GM18519 (cell line): ENCODE measurements around the gene C5orf34.
"Not testable (repeated sequence)": the region's sequence is repeated elsewhere in the genome, so short reads cannot be mapped to it uniquely, and the experiment has no call there.

Experiments
- ATAC-seq: cut with Tn5 transposase; IDR thresholded peaks from one replicate; pipeline ENCODE4 v1.9.1; 2021; ENCODE audit warnings: mild to moderate bottlenecking, moderate library complexity; ENCODE audit not compliant: unreplicated experiment, low FRiP score

The C5orf34 gene

DNA sequence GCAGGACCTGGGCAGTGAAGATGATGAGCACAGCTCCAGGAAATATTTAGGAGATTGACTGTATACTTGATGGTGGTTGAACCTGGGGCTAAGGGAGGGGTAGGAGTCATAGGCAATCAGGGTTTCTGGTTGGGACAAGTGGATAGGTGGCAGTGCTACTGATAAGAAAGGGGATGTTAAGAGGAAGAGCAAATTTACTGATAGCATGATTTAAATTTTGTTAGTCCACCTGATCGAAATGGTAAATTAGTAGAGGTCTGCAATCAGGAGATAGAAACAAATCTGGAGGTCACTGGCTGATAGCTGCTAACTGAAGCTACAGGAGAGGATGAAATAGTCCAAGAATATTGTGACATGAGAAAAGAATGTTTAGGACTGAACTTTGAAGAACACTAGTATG lies 5.7 kb upstream of the C5orf34 start:
- ATAC-seq = no peak

DNA sequence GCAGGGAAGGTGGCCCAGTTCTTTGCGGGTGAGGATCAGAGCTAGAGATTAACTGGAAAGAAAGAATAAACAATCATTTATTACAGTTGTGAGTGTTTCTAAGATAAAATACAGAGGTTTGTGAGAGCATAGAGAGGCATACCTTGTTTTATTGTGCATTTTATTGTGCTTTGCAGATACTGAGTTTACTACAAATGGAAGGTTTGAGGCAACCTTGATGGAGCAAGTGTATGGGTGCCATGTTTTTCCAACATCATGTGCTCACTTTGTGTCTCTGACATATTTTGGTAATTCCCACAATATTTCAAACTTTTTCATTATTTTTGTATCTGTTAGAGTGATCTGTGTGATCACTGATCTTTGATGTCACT lies 715 bp upstream of the C5orf34 start:
- no peak for ATAC-seq

DNA sequence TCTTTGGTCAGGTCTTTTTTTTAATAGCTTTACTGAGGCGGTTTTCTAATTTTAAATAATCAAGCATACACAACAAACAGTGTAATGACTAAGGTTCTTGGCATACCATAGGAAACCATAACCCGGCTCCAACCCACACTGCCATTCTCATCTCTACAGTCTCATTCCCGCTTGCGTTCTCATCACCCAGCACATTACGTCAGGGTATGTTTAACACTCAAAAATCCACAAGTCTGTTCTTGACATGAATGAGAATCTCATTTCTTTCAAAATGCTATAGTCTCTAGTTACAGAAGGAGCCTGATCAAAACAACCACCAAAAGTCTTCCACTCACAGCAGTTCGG lies 505 bp downstream of the C5orf34 start:
- ATAC-seq = peak; percentile 15

DNA sequence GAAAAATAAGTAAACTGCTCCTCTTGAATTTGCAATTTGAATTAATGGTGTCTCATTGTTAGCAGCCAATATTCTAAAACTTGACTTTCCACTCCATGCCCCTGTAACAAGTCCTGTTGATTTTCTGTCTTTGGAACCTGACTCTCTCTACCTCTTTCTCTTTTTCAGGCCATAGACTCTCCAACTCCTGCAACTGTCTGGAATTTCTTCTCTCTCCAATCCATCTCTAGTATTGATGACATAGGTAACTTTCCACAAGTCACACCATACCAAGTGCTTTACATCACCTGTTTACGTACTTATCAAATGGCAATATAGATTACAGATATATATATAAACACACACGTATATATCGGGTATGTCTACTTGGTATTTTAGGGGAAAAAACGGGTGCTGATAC lies 923 bp downstream of the C5orf34 start:
- ATAC-seq = no peak

DNA sequence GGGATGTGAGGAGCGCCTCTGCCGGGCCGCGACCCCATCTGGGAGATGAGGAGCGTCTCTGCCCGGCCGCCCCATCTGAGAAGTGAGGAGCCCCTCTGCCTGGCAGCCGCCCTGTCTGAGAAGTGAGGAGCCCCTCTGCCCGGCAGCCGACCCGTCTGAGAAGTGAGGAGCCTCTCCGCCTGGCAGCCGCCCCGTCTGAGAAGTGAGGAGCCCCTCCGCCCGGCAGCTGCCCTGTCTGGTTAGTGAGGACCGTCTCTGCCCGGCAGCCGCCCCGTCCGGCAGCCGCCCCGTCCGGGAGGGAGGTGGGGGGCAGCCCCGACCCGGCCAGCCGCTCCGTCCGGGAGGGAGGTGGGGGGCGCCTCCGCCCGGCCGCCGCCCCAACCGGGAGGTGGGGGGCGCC lies 3.9 kb downstream of the C5orf34 start:
- not testable (repeated sequence) for ATAC-seq

DNA sequence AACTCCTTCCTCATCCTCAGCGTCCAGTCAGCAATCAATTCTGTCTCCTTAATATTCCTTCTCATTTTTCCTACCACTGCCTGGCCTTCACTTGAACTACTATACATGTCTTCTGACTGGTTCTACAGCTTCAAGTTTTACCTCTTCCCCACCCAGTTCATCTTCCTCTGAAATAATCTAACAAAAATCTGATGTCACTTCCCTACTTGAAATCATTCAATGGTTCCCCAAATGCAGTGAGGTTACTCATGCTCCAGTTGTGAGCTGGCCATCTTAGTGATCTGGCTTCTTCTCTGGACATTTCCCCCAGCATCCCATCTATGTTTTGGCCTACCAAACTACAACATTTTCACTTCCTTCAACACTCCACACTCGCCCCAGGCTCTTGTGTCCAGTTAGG lies 16.4 kb downstream of the C5orf34 start:
- ATAC-seq = no peak

DNA sequence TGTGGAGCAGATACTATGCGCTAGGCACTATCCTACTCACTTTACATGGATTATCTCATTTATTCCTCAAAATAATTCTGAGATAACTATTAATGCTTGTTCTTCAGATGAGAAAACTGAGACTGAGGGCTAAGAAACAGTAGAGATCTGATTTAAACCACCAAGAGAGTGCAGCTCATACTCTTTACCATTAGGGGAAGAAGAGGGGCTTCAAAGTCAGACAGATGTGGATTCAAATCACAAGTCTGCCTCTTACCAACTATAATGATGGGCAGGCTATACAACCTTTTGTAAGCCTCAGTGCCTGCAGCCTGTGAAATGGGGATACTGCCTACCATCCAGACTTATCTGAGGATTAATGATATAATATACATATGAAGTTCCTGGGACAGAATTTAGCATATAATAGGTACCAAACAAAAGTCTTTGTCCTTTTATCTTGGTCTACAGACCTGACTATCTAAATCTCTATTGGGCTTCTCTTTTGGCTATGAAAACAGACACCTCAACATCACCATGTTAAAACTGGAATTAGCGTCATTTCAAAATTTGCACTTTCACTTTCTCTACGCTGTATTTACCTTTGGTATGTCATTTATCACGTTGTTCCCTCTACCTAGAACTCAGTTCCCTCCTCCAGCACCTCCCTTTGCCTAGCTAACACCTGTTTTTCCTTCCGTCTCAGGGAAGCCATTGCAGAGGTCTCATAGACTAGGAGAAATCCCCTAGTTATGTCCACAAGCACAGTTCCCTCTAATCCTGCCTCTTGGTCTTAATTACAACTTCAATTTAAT lies 17.4 kb downstream of the C5orf34 start:
- ATAC-seq = no peak

DNA sequence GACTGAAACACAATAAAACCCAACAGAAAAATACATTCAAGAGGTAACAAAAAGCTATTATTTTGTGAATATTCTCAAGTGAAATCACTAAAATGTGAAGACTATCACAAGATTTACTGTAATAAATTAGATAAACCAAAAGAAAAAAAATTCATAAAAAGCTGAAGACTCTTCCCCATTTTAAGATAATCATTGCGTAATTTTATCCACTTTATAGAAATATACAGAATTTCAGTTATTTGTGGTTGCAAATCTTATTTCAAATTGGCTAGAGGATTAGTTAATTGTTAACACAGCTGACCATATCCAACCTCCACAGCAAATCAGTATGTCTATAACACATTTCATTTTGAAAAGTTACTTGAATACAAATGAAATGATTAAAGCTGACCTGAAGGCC lies 23.6 kb downstream of the C5orf34 start:
- no peak for ATAC-seq

DNA sequence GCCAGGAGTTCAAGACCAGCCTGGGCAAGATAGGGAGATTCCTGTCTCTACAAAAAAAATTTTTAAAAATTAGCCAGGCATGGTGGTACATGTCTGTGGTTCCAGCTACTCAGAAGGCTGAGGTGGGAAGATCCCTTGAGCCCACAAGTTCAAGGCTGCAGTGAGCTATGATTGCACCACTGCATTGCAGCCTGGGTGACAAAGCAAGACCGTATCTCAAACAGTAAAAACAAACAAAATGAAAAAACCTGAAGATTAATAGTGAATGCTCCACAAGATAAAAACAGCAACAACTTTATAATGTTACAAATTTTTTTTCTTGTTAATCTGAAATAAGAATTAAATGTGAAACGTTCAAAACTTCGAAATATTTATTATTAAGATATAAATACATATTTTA lies 28.6 kb downstream of the C5orf34 start:
- no peak for ATAC-seq

DNA sequence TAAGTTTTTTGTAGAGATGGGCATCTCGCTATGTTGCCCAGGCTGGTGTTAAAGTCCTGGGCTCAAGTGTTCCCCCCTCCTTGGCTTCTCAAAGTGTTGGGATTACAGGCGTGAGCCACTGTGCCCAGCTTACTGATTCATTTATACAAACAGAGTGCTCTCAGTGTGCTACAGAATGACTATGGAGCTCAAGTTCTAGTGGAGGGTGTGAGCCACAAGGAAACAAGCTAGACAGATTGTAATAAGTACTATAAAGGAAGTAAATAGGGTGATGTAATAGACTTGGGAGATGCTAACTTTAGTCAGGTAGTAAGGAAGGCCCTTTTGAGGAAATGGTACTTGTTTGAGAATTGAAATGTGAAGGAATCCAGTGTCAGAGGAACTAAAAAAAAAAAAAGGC lies 29.5 kb downstream of the C5orf34 start:
- ATAC-seq = no peak

DNA sequence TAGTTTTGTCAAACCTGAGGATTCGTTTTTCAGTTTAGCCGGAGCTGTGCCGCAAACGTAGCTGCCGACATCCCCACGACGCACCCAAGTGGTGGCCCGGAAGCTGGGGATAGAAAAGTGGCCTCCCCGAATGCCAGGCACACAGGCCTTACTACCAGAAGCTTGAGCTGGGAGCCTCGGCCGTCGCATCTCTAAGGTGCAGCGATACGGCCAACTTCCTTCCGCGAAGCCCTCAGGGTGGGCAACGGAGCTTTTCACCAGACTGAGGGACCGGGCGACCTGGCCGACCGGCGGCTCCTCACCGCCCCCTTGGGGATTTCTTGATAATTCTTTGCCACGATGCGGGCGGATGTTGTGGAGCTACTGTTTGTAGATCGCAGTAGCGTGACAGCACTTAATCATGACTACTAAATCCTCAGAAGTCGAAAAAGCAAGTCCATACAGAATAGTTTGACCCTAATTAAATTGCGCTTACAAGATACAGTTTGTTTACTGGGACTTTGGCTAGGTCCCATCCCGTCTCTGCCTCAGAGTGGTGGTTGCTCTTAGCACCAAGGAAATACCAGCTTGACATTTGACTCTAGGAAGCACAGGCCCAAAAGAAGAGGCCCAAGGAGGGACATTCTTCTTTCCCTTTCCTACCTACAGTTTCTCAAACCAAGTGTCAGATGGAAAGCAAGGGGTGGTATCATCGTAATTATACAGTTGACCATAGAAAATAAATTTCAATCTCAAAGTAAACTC lies 30.7 kb downstream of the C5orf34 start:
- peak; percentile 65 for ATAC-seq

DNA sequence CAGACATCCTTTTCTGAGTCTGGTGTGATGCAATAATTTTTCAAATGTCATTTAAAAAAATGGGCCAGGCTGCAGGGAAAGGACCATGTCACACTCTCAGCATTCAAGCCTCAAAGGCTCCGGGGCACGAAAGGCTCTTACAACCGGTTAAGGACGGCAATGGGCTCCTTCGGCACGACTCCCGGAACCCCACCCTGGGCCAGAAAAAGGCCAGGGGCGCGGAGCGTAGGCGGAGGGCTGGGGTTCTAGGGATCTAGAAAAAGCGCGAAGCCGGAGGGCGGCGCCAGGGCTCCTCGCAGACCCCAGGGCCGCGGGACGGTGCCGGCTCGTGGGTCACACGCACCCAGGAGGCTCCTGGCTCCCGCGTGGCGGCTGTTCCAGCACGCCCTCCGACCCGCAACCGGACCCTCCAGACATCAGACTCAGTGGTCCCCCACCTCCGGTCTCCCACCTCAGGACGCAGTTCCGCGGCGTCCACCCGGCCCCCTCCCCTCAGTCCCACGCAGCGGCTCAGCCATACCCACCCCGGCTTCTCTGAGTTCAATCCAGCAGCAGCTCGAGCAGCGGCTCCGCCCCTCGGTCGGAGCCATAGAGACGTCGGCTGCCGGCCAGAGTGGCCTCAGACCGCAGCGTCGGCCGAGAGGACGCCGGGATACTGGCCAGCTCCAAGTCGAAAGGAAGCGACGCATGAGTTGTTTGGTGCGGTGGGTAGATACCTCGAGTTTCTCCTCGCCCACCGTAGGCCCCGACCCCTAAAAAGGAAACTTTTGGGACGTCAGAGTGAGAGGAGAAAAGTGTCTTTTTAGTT lies 31.4 kb downstream of the C5orf34 start, which contains the start of gene TMEM267:
TMEM267 (minus strand) TSS at position 568 of the 808 bp plus-strand sequence. CDS start 29,896 bp downstream, outside the sequence.
- ATAC-seq = peak; percentile 65

DNA sequence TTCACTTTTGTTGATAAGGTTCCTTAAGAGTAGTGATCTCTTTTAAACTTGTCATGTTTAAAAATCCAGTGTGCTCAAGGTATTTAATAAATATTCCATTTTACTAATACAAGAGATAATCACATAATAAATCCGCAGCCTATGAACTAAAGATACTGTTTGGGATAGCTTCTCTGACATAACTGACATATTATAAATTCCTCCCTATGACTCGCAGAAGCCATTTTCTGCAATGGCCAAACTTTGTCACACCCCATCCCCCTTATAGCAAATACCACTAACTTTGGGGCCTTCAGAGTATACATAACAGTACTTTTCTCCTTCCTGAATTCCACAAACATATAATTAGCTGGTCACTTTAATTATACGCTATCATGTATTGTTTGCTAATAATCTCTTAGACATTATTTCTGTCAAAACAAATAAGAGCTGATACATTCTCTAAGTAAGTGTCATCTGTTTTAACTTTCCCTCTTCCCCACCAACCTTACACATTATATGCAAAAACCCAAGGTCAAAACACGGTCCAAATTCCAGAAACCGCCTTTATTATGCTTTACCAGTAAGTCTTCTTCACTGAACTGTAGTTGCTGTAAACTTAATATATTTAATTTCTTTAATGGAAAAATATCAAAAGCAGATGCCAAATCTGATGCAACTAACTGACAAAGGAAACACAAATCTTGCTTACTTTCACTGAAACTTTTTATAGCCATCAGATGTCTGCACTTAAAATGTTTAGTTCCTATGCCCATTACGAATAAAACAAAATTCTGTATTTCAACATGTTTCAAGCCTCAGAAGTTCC lies 32.3 kb downstream of the C5orf34 start:
- no peak for ATAC-seq

DNA sequence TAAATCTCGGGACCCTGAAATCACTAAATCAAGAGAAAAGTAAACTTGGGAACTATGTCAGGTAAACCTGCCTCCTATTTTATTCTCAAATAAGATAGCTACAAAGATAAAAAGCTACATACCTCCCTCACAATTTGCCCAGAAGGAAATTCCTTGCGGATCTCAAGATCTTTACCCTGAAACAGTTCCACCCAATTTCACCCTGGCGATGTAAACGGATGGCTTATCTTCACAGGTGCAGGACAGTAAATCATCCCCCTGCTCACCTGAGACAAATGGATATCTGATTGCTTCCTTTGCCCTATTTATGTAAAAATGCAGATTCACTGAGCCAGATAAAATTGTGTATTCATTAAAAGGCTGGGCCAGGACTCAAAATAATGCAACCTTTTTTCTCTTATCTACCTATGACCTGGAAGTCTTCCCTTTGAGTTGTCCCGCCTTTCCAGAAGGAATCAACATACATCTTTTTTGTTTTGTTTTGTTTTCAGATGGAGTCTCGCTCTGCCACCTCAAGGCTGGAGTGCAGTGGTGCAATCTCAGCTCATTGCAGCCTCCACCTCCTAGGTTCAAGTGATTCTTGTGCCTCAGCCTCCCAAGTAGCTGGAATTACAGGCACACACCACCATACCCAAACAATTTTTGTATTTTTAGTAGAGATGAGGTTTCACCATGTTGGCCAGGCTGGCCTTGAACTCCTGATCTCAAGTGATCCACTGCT lies 45.1 kb downstream of the C5orf34 start:
- no peak for ATAC-seq

DNA sequence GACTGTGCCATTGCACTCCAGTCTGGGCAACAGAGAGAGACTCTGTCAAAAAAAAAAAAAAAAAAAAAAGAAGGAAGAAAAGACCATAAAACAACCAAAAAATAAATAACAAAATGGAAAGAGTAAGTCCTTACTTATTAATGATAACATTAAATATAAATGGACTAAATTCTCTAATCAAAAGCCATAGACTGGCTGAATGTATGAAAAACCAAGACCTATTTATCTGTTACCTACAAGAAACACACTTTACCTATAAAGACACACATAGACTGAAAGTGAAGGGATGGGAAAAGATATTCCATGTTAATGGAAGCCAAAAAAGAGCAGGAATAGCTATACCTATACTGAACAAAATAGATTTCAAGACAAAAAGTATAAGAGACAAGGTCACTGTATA lies 47.8 kb downstream of the C5orf34 start:
- no peak for ATAC-seq

DNA sequence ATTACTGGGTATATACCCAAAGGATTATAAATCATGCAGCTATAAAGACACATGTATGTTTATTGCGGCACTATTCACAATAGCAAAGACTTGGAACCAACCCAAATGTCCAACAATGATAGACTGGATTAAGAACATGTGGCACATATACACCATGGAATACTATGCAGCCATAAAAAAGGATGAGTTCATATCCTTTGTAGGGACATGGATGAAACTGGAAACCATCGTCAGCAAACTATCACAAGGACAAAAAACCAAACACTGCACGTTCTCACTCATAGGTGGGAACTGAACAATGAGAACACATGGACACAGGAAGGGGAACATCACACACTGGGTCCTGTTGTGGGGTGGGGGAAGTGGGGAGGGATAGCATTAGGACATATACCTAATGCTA lies 49.5 kb downstream of the C5orf34 start:
- ATAC-seq = not testable (repeated sequence)

DNA sequence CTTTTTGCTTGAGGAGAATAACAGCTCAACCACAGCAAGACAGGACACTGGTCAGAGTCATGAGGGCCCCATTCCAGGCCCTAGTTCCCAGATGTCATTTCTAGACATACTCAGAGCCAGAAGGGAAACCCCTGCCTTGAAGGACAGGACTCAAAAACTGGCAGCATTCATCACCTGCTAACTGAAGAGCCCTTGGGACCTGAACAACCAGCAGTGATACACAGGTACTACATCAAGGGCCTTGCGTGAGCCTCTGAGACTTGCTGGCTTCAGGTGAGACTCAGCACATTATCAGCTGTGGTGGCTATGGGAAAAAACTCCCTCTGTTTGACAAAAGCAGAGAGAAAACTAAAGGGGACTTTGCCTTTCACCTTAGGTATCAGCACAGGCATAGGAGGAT lies 53.9 kb downstream of the C5orf34 start:
- no peak for ATAC-seq

DNA sequence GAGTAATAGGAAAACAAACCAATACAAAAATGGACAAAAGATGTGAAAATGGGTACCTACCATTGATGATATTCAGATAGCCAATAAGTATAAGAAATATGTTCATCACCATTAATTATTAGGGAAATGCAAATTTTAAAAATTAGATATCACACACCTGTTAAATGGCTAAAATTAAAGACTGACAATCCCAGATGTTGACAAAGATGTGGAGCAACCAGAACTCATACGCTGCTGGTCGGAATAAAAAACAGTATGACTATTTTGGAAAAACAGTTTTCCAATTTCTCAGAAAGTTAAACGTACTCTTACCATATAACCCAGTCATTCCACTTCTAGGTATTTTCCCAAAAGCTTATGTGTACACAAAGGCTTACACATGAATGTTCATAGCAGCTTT lies 58.4 kb downstream of the C5orf34 start:
- ATAC-seq = no peak

DNA sequence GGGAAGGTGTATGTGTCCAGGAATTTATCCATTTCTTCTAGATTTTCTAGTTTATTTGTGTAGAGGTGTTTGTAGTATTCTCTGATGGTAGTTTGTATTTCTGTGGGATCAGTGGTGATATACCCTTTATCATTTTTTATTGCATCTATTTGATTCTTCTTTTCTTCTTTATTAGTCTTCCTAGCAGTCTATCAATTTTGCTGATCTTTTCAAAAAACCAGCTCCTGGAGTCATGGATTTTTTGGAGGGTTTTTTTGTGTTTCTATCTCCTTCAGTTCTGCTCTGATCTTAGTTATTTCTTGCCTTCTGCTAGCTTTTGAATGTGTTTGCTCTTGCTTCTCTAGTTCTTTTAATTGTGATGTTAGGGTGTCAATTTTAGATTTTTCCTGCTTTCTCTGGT lies 73.4 kb downstream of the C5orf34 start:
- ATAC-seq = not testable (repeated sequence)
